Measurements from ENCODE around the gene IMP4.
A peak's percentile ranks its signal among the peaks of the same experiment; 100 is the strongest.

The IMP4 gene

DNA sequence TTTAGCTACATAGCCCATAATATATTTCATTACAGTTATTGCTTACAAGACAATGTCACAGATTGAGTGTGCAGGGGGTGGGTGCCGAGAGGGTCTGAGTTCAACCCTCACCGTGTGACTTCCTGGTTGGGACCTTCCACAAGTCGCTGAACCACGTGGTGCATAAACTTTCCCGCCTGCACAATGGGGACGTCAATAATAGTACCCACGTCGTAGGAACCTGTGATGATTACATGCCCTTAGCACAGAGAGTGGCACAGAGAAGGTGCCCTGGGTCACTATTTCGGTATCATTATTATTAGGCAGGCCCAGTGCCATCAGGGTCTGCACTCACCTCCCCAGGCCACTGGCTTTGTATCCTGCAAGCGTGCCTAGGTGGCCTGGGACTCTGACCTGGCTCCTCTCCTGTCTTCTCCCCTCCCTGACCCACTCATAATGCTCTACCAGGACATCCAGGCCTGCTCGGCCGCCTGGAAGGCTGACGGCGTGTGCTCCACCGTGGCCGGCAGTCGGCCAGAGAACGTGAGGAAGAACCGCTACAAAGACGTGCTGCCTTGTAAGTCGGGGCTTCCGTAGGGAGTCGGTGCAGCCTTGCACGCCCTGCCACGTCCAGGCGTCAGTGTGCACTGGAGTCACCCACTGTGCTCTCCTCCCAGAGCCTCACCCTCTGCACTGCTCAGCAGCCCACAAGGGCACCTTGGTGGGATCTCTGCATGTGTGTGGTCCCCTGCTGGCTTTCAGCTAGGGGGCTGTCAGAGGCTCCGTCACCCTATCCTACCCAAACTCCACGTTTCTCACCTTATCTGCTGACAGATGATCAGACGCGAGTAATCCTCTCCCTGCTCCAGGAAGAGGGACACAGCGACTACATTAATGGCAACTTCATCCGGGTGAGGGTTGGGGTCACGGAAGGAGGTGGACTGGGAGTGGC lies 16.0 kb downstream of the IMP4 start:
- no peak for DNase-seq

- DNase-seq = no peak
These were observed 16.8 kb downstream of the IMP4 start for GRCh38 chr2:130359466-130359865.

- DNase-seq = no peak
These were observed 20.8 kb downstream of the IMP4 start for GRCh38 chr2:130363479-130363878.

DNA sequence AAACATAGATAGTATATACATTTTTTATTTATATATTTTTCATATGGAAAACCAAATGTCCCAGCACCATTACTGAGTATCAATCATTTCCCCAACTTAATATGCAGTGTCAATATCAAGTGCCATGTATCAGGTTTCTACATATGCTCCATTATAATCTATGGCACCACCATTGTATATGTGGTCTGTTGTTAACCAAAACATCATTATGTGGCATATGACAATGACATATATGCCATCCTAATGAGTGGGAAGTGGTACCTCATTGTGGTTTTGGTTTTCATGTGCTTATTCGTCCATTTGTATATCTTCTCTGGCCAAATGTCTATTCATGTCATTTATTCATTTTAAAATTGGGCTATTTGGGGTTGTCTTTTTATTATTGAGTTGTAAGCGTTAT lies 22.4 kb downstream of the IMP4 start:
- no peak for DNase-seq

GRCh38 chr2:130365963-130366362 lies 23.3 kb downstream of the IMP4 start:
- DNase-seq = no peak

- no peak for DNase-seq
These were observed 24.0 kb downstream of the IMP4 start for GRCh38 chr2:130366720-130367119.

GRCh38 chr2:130368786-130369185 lies 26.1 kb downstream of the IMP4 start:
- DNase-seq = no peak

DNA sequence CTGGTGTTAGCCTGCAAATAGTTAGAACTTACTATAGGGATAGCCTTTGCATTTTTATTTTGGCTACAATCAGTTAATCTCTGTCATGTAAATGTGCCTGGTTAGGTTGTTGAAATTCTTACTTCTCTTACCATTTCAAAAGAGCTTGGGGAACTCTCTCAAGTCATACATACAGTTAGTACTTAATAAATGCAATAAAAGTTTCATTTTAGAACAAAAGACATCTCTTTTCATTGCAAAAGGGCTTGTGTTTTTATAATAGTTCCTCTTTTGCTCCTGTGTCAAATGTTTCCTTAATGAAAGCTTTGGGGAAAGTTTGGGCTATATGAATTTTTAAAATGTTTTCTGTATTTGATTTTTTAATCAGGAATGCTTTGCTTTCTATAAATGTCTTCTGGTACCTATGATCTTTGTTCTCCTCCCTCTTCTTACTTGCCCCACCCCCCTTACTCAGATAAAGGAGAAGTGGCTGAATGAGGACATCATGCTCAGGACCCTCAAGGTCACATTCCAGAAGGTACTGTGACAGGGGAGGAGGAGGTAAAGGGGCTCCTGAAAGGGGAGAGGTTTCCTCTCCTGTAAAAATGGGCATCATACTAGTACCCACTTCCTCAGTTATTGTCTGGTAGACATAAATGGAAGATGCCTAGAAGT lies 26.7 kb downstream of the IMP4 start:
- DNase-seq = no peak

GRCh38 chr2:130369965-130370341 lies 27.3 kb downstream of the IMP4 start:
- no peak for DNase-seq

DNA sequence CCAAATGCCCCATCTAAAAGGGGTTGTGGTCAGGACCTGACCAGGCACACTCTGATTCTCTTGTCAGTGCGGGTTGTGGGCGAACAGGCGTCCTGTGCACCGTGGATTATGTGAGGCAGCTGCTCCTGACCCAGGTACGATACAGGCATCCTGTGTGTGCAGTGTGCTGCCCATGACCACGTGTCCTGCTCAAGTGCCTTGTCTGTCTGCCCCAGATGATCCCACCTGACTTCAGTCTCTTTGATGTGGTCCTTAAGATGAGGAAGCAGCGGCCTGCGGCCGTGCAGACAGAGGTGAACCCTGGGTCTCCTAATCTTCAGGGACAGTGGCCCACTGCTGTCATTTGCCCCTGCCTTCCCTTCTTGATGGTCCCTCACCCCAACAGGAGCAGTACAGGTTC lies 27.8 kb downstream of the IMP4 start:
- no peak for DNase-seq

DNA sequence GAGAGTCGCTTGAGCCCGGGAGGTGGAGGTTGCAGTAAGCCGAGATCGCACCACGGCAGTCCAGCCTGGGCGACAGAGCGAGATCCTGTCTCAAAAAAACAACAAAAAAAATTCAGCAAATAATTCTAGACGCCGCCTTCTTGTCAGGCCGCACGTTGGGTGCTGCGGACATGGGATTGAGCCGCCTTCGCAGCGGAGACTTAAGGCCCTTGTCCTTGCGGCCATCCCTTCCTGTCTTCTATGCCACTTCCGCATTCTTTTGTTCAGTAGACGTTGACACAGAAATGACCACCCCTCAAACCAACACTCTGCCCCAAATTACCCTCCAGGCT lies 29.0 kb downstream of the IMP4 start:
- no peak for DNase-seq

DNA sequence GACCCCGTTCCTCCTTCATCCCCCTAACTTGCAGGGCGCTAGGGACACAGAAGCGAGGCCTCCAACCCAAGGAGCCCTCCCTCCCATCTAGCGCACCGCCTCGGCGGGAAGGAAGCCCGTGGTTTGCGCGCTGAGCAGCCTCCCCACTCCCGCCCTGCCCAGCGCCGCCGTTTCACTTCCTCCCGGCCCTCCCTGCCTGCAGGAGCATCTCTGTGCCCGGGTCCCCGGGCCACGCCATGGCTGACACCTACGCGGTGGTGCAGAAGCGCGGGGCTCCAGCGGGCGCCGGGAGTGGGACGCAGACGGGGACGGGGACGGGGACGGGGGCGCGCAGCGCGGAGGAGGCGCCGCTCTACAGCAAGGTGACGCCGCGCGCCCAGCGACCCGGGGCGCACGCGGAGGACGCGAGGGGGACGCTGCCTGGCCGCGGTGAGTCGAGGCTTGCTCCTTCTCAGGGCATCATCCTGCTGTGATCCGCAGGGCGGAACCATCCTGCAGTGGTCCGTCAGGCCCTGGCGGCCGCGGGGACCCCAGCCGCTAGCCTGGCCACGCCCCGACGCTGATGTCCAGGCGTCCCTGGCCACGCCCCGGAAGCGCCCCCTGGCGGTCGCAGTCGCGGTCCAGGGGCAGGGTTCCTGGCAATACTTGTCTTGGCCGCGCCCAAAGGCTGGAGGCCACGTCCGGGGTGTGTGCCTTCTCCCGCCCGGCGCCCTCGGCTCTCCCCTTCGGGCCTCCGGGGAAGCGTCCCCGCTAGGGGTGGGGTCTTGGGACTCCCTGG lies 29.5 kb downstream of the IMP4 start:
- DNase-seq = peak; percentile 87

DNA sequence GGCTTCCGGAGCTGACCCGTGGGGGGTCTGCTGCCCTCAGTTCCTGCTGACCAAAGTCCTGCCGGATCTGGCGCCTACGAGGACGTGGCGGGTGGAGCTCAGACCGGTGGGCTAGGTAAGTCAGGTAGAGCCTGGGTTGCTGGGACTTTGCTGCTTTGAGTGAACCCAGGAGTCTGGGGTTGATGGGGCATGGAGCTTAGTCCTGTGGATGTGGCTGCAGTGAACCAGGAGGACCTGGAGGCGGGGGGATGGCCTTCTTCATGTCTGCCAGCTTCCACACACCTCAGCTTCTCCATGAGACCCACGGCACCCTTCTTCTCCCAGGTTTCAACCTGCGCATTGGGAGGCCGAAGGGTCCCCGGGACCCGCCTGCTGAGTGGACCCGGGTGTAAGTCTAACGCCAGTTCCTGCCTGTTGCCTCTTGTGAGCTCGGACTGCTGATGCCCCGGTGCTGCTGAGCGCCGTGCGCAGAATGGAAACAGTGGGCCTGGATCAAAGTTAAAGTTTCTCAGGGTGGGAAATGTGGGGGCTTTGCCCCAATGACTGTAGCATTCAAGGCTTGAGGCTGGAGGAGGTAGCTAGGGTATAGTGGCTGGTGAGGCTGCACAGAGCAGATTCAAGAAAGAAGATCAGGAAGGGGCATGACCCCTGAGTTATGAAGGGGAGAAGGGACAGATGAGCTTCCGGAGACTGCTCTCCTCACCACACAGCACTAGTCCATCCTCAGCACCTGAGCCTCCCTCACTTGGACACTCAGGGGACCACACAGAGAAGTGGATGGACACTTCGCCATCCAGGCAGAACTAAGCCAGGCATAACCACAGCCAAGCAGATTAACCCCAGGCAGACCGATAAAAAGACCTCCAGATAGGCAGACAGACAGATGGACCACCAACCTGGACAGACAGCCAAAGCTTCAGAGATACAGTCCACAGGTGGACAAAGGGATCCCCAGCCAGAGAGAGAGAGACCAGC lies 30.4 kb downstream of the IMP4 start:
- DNase-seq = no peak

DNA sequence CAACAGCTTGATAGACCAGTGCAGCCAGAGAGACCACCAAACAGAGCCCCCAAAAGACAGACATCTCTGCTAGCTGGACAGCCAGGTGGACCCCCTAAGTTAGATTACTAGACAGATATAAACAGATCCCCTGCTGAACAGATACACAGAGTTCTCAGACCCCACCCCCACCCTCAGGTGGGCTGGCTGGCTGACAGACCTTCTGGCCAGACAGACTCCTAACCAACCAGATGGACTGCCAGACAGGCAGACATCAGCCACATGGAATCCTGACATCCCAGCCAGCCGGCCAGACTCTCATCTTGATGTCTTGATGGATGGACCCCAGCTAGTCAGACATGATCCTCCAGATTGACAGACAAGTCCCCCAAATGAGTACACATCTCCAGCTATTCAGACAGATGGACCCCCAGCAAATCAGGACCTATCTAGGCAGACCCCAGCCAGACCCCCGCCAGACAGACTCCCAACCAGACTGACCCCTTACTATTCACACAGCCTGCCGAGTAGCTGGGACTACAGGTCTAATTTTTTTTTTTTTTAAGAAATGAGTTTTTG lies 31.2 kb downstream of the IMP4 start:
- DNase-seq = no peak

- no peak for DNase-seq
These were observed 32.0 kb downstream of the IMP4 start for GRCh38 chr2:130374587-130375290.

DNA sequence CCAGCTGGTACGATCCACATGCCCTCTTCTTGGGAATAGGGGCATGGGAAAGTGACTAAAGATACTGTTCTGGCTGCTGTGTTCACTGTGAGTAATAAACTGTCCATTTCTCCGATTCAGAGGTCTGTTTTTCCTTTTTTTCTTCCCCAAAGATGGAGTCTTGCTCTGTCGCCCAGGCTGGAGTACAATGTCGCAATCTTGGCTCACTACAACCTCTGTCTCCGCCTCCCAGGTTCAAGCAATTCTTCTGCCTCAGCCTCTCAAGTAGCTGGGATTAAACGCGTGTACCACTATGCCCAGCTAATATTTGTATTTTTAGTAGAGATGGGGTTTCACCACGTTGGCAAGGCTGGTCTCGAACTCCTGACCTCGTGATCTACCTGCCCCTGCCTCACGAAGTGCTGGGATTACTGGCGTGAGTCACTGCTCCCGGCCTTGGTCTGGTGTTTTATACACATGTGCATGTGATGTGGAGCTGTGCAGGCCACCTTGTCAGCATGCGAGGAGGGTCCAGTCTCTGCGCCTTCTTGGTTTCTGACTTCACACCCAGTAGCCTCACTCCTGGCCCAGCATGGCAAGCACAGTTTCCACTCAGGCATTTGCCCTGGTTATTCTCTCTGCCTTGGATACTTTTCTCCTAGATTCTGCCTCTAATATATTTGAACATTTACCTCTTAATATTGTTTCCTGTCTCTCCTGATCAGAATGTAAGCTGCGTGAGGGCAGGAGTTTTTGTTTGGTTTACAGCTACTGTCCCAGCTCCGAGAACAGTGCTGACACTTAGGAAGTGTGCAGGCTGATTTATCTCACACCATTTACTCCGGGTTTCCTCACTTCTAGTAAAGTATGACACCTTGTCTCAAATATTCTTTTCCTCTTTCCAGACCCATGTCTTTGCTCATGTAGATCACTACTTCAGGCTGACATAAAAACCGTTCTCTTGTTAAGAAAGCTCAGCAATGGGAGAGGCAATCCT lies 32.9 kb downstream of the IMP4 start:
- DNase-seq = no peak

GRCh38 chr2:130376433-130377293 lies 34.0 kb downstream of the IMP4 start:
- DNase-seq = no peak

DNA sequence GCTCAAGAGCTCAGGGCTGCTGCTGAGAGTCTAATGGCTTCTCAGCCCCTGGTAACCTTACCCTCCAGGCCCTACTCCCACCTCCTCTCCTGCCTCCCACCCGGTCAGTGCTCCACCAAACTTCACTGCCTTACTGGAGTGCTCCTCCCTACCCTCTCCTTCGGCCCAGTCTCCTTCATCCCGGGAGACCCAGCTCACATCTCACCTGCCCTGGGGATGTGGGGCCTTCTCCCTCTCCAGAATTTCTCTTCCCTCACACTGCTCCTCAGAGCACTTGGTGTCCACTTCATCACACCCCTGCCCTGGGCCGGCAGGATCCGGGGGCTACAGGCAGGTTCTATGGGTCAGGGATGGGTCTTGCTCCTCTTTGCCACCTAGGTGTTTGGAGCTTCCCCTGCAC lies 34.8 kb downstream of the IMP4 start:
- no peak for DNase-seq

DNA sequence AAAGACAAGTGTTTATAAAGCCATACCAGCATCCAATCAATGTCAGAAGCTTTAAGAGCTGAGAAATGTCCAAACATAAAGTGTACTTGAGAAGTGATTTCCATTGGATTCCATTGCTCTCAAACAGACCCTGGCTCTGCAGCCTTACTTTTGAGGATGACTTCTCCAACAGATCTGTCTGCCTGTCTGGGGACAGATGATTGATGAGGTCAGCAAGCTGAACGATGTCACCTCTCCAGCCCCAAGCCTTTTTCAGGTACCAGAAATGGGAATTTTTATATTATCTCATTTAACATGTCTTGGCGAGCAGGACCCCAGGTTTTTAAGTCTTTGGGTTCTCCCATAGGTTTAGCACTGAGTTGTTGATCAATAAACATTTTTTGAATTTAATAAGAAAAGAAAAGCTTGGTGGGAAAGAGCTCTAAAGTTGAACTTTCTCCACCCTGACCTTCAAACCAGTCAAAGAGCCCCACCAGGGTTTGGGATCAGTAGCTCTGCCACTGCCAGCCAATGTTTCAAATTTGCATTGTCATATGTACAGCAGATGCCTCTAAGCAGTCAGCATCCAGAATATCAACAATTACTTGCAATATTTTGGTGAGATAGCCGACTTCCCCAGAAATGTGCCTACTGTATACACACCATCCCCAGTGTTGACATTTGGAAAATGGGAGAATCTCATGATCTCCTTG lies 35.7 kb downstream of the IMP4 start:
- DNase-seq = no peak
